Mesenchymal stem cell (in vitro differentiated cells and primary cell): ENCODE data around the gene SLC2A4RG.

Experiments used
- DNase-seq: peaks from one replicate; pipeline ENCODE4 v3.0.0-alpha.2; 2013
- H2AFZ ChIP-seq: one replicate; pipeline ENCODE4 v1.6.1; 2013; ENCODE audit warnings: low read depth, mild to moderate bottlenecking, control low read depth, inconsistent platforms, low read length, moderate library complexity
- H2AK5ac ChIP-seq: 2 replicates; pipeline ENCODE4 v1.6.1; 2013; ENCODE audit warnings: low read length, moderate library complexity, mild to moderate bottlenecking, inconsistent platforms; ENCODE audit not compliant: severe bottlenecking
- H2BK120ac ChIP-seq: one replicate; pipeline ENCODE4 v1.6.1; 2013; ENCODE audit warnings: low read depth, mild to moderate bottlenecking, inconsistent platforms, low read length, moderate library complexity
- H2BK12ac ChIP-seq, 2 experiments: one replicate each; pipeline ENCODE4 v1.6.1; 2013; ENCODE audit warnings: inconsistent platforms in 2 of 2, low read length in 2 of 2, mild to moderate bottlenecking in 2 of 2, moderate library complexity in 2 of 2, control low read depth in 1 of 2
- H2BK15ac ChIP-seq: one replicate; pipeline ENCODE4 v1.6.1; 2013; ENCODE audit warnings: mild to moderate bottlenecking, low read depth, inconsistent platforms; ENCODE audit not compliant: poor library complexity, severe bottlenecking
- H2BK5ac ChIP-seq: 2 replicates; pipeline ENCODE4 v1.6.1; 2013; ENCODE audit warnings: low read depth, mild to moderate bottlenecking, low read length, control low read depth, inconsistent platforms; ENCODE audit not compliant: poor library complexity, severe bottlenecking
- H3K14ac ChIP-seq, 2 experiments: one replicate each; pipeline ENCODE4 v1.6.1; 2013; ENCODE audit warnings: inconsistent platforms in 2 of 2, low read length in 2 of 2, control low read depth in 1 of 2, mild to moderate bottlenecking in 1 of 2, moderate library complexity in 1 of 2
- H3K18ac ChIP-seq, 2 experiments: one replicate each; pipeline ENCODE4 v1.6.1; 2013; ENCODE audit warnings: inconsistent platforms in 2 of 2, low read length in 2 of 2, control low read depth in 1 of 2, low read depth in 1 of 2, mild to moderate bottlenecking in 1 of 2
- H3K23ac ChIP-seq, 2 experiments: one replicate each; pipeline ENCODE4 v1.6.1; 2013; ENCODE audit warnings: inconsistent platforms in 2 of 2, low read length in 2 of 2, mild to moderate bottlenecking in 2 of 2, moderate library complexity in 2 of 2, control low read depth in 1 of 2
- H3K27ac ChIP-seq: 2 replicates; pipeline ENCODE4 v1.5.1; 2013; ENCODE audit warnings: mild to moderate bottlenecking, moderate library complexity, low read length, control low read depth, inconsistent platforms; ENCODE audit not compliant: poor library complexity, severe bottlenecking
- H3K27me3 ChIP-seq, 2 experiments: 2 replicates each; pipeline versions ENCODE4 v1.6.1 to v1.7.0; 2013; ENCODE audit warnings: low read length in 2 of 2, mild to moderate bottlenecking in 2 of 2, moderate library complexity in 2 of 2, control low read depth in 1 of 2, inconsistent platforms in 1 of 2; ENCODE audit not compliant: control insufficient read depth in 1 of 2, insufficient read depth in 1 of 2
- H3K36me3 ChIP-seq, 2 experiments: 2 replicates each; pipeline versions ENCODE4 v1.6.1 to v1.7.0; 2013; ENCODE audit warnings: low read length in 2 of 2, control low read depth in 1 of 2, inconsistent platforms in 1 of 2, low read depth in 1 of 2, mild to moderate bottlenecking in 1 of 2; ENCODE audit not compliant: insufficient read depth in 2 of 2, control insufficient read depth in 1 of 2
- H3K4ac ChIP-seq, 2 experiments: one replicate each; pipeline ENCODE4 v1.6.1; 2013; ENCODE audit warnings: inconsistent platforms in 2 of 2, low read length in 2 of 2, mild to moderate bottlenecking in 2 of 2, moderate library complexity in 2 of 2, control low read depth in 1 of 2, low read depth in 1 of 2
- H3K4me1 ChIP-seq: 2 replicates; pipeline ENCODE4 v1.6.1; 2013; ENCODE audit warnings: low read depth, low read length, control low read depth; ENCODE audit not compliant: control insufficient read depth, insufficient read depth
- H3K4me2 ChIP-seq: 2 replicates; pipeline ENCODE4 v1.6.1; 2013; ENCODE audit warnings: low read length, mild to moderate bottlenecking, inconsistent platforms; ENCODE audit not compliant: poor library complexity, severe bottlenecking
- H3K4me3 ChIP-seq, 2 experiments: 2 replicates each; pipeline versions ENCODE4 v1.5.1 to v1.7.0; 2013; ENCODE audit warnings: low read length in 2 of 2, mild to moderate bottlenecking in 2 of 2, control low read depth in 1 of 2, low read depth in 1 of 2; ENCODE audit not compliant: insufficient read depth in 1 of 2
- H3K79me1 ChIP-seq: replicated peaks from 2 replicates; pipeline ENCODE4 v1.6.1; 2013; ENCODE audit warnings: mild to moderate bottlenecking, control low read depth, low read length, inconsistent platforms; ENCODE audit not compliant: poor library complexity, severe bottlenecking
- H3K9ac ChIP-seq: 2 replicates; pipeline ENCODE4 v1.7.0; 2013; ENCODE audit warnings: mild to moderate bottlenecking, low read length, moderate library complexity
- H3K9me3 ChIP-seq: 2 replicates; pipeline ENCODE4 v1.7.0; 2013; ENCODE audit warnings: mild to moderate bottlenecking, low read length; ENCODE audit not compliant: control insufficient read depth
- H4K8ac ChIP-seq: one replicate; pipeline ENCODE4 v1.6.1; 2013; ENCODE audit warnings: inconsistent platforms, mild to moderate bottlenecking, low read length, moderate library complexity
- H4K91ac ChIP-seq: one replicate; pipeline ENCODE4 v1.6.1; 2013; ENCODE audit warnings: mild to moderate bottlenecking, low read length, inconsistent platforms
- WGBS: methylation state at CpG from one replicate; pipeline ENCODE4 v1.1.7; 2013; ENCODE audit warnings: mixed read lengths; 5-methylcytosine and 5-hydroxymethylcytosine counted together

SLC2A4RG gene

GRCh38 chr20:63789836-63790571 is 50.4 kb downstream of the SLC2A4RG start:
- Histone ChIP-seq H4K8ac (no peak overlapping the region), H2AK5ac (no peak overlapping the region), H4K91ac (no peak overlapping the region), H3K23ac (no peak overlapping the region), H3K9ac (no peak overlapping the region), H2BK120ac (no peak overlapping the region), H2BK5ac (no peak overlapping the region), H3K36me3 (peaks cover 0 to 37% of the 10 kb centered on the region in 2 experiments), H3K27ac (no peak overlapping the region), H3K4me3 (no peak overlapping the region), H3K9me3 (no peaks in the 10 kb centered on the region), H3K4ac (no peak overlapping the region), H2AFZ (no peak overlapping the region), H3K79me1 (peaks cover 44% of the 10 kb centered on the region), H3K4me1 (no peaks in the 10 kb centered on the region), H2BK12ac (no peak overlapping the region), H3K18ac (no peak overlapping the region), H3K27me3 (peaks cover 0 to 18% of the 10 kb centered on the region in 2 experiments), H2BK15ac (no peak overlapping the region), H3K4me2 (no peak overlapping the region), H3K14ac (no peak overlapping the region)
- WGBS: 96% methylated on average over 57 of the region's 57 CpGs
- no peak for DNase-seq

DNA sequence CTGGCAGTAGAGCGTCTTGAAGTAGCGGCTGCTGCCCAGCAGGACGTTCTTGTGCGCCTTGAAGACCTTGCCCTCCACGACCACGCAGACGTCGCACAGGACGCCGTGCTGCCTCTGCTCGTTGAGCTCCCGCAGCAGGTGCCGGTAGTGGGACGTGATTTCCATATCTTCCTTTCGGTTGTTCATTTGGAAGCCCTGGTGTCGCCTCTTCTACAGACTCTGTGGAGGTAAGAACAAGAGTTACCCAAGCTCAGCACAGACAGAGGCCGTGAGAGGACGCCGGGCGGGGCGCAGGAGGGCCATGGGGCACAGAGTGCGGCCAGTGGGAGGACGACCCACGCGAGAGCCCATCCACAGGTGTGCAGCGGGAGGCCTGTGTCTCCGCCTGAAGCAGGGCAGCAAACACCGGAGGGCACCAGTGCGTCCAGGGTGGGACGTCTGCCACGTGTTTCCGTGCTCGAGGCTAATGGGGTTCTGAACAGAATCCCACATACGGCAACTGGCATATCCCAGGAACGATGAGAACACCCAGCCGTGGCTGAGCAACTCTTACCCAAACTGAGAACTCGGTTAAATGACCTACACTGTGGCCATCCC is 51.1 kb downstream of the SLC2A4RG start:
- H2AK5ac ChIP-seq: no peak overlapping the region
- H2AFZ ChIP-seq: no peak overlapping the region
- no peak overlapping the region for H4K91ac ChIP-seq
- peaks cover 0 to 44% of the 10 kb centered on the region in 2 experiments for H3K36me3 ChIP-seq
- peak overlapping the region in 1 of 2 experiments; percentile 16 for H3K4me3 ChIP-seq
- DNase-seq: no peak
- H3K9me3 ChIP-seq: no peaks in the 10 kb centered on the region
- H3K23ac ChIP-seq: no peak overlapping the region
- H3K9ac ChIP-seq: no peak overlapping the region
- H3K14ac ChIP-seq: no peak overlapping the region
- H2BK12ac ChIP-seq: no peak overlapping the region
- no peak overlapping the region for H2BK15ac ChIP-seq
- no peak overlapping the region for H3K4me2 ChIP-seq
- no peak overlapping the region for H3K27ac ChIP-seq
- no peak overlapping the region for H2BK120ac ChIP-seq
- H3K4ac ChIP-seq: no peak overlapping the region
- no peaks in the 10 kb centered on the region for H3K4me1 ChIP-seq
- peaks cover 48% of the 10 kb centered on the region for H3K79me1 ChIP-seq
- no peak overlapping the region for H4K8ac ChIP-seq
- no peak overlapping the region for H3K18ac ChIP-seq
- WGBS: 95% methylated on average over 37 of the region's 37 CpGs
- H2BK5ac ChIP-seq: no peak overlapping the region
- peaks cover 0 to 21% of the 10 kb centered on the region in 2 experiments for H3K27me3 ChIP-seq

GRCh38 chr20:63791497-63792156 is 52.1 kb downstream of the SLC2A4RG start:
- no peaks in the 10 kb centered on the region for H3K4me1 ChIP-seq
- 65% methylated on average over 23 of the region's 23 CpGs for WGBS
- peaks cover 0 to 45% of the 10 kb centered on the region in 2 experiments for H3K36me3 ChIP-seq

GRCh38 chr20:63792866-63793265 is 53.3 kb downstream of the SLC2A4RG start:
- Histone ChIP-seq H2AFZ (no peak overlapping the region), H3K9ac (no peak overlapping the region), H4K8ac (no peak overlapping the region), H3K9me3 (no peaks in the 10 kb centered on the region), H3K4me3 (no peak overlapping the region), H2BK15ac (no peak overlapping the region), H3K36me3 (peaks cover 0 to 35% of the 10 kb centered on the region in 2 experiments), H3K18ac (no peak overlapping the region), H4K91ac (no peak overlapping the region), H3K4me2 (no peak overlapping the region), H3K4ac (no peak overlapping the region), H3K4me1 (no peaks in the 10 kb centered on the region), H3K14ac (no peak overlapping the region), H3K23ac (no peak overlapping the region), H3K27me3 (peaks cover 0 to 21% of the 10 kb centered on the region in 2 experiments), H2BK5ac (no peak overlapping the region), H2BK120ac (no peak overlapping the region), H3K79me1 (peaks cover 44% of the 10 kb centered on the region), H2AK5ac (no peak overlapping the region), H3K27ac (no peak overlapping the region), H2BK12ac (peak overlapping the region in 1 of 2 experiments; percentile 15)
- DNase-seq: no peak
- WGBS: 89% methylated on average over 20 of the region's 20 CpGs

More at GRCh38 chr20:63791497-63792156, 52.1 kb downstream of the SLC2A4RG start:
- Histone ChIP-seq H3K9ac (no peak overlapping the region), H3K9me3 (no peaks in the 10 kb centered on the region), H3K18ac (no peak overlapping the region), H2BK5ac (no peak overlapping the region), H3K14ac (no peak overlapping the region), H2BK120ac (no peak overlapping the region), H2BK12ac (no peak overlapping the region), H3K4me2 (no peak overlapping the region), H2BK15ac (no peak overlapping the region), H3K23ac (no peak overlapping the region), H3K79me1 (peaks cover 51% of the 10 kb centered on the region), H2AK5ac (no peak overlapping the region), H3K4me3 (no peak overlapping the region), H3K27me3 (peaks cover 0 to 21% of the 10 kb centered on the region in 2 experiments), H4K8ac (no peak overlapping the region), H4K91ac (no peak overlapping the region), H3K27ac (no peak overlapping the region), H2AFZ (no peak overlapping the region), H3K4ac (no peak overlapping the region)
- DNase-seq: no peak
